A673 (cell line): ENCODE measurements around the gene EXOC4. TPM values are rescaled to one million over a fixed set of nuclear protein-coding genes. Genes with fewer than 3 reads are reported as not detected.

Experiments
- BruUV-seq: library from RNA; stranded (reverse); fragments of 400-500 nt; replicated peaks from 2 replicates; lab custom pipeline; 2021; lab: Mats Ljungman, UMichigan
- CTCF ChIA-PET: fragments of 300-600 bp; sonication (Branson Sonifier 250); formaldehyde crosslinking; loops from one replicate; lab custom pipeline; 2022; ENCODE audit warnings: antibody characterized with exemption; lab: Charles Lee
- POLR2A ChIA-PET: fragments of 300-600 bp; sonication (Branson Sonifier 250); formaldehyde crosslinking; loops from one replicate; lab custom pipeline; 2022; ENCODE audit warnings: antibody characterized with exemption; ENCODE audit not compliant: low non-redundant PET; lab: Charles Lee
- DNase-seq: peaks from one replicate; pipeline ENCODE4 v3.0.0-alpha.2; 2015; ENCODE audit warnings: low spot score
- H3K27ac ChIP-seq: fragments of 200-600 bp; sonication (generic); 2 replicates; pipeline ENCODE4 v1.5.1; 2016; ENCODE audit warnings: mixed run types, low read depth, mild to moderate bottlenecking, mixed read lengths, antibody characterized with exemption, low read length; ENCODE audit not compliant: poor library complexity, severe bottlenecking
- H3K27me3 ChIP-seq: fragments of 200-600 bp; sonication (generic); replicated peaks from 2 replicates; pipeline ENCODE4 v1.6.1; 2017; ENCODE audit warnings: mixed run types, low read depth, mild to moderate bottlenecking, mixed read lengths, antibody characterized with exemption, low read length; ENCODE audit not compliant: insufficient read depth, poor library complexity
- H3K36me3 ChIP-seq: fragments of 200-600 bp; sonication (generic); 2 replicates; pipeline ENCODE4 v1.6.1; 2016; ENCODE audit warnings: mixed run types, mild to moderate bottlenecking, mixed read lengths, antibody characterized with exemption, low read length; ENCODE audit not compliant: insufficient read depth, poor library complexity, severe bottlenecking
- H3K4me1 ChIP-seq: fragments of 200-600 bp; sonication (generic); 2 replicates; pipeline ENCODE4 v1.6.1; 2017; ENCODE audit warnings: mixed run types, mild to moderate bottlenecking, mixed read lengths, antibody characterized with exemption, low read length; ENCODE audit not compliant: insufficient read depth, poor library complexity, severe bottlenecking
- H3K4me3 ChIP-seq: fragments of 200-600 bp; sonication (generic); 2 replicates; pipeline ENCODE4 v1.5.1; 2016; ENCODE audit warnings: low read depth, mixed run types, mild to moderate bottlenecking, mixed read lengths, low read length; ENCODE audit not compliant: poor library complexity, severe bottlenecking
- H3K9me3 ChIP-seq: fragments of 200-600 bp; sonication (generic); 2 replicates; pipeline ENCODE4 v1.6.1; 2016; ENCODE audit warnings: mixed run types, low read depth, mild to moderate bottlenecking, mixed read lengths, antibody characterized with exemption, low read length; ENCODE audit not compliant: poor library complexity, severe bottlenecking
- CTCF ChIP-seq: fragments of 300-800, 200-600 bp; sonication (generic); conservative IDR thresholded peaks from 2 replicates; pipeline ENCODE4 v1.5.1; 2017; ENCODE audit warnings: low read depth, mild to moderate bottlenecking, antibody characterized with exemption, low read length, moderate library complexity, mixed read lengths
- EZH2 ChIP-seq: fragments of 200-600 bp; sonication (generic); IDR thresholded peaks from 2 replicates; pipeline ENCODE4 v1.6.1; 2017; ENCODE audit warnings: borderline replicate concordance, low read depth, mild to moderate bottlenecking, mixed read lengths, antibody characterized with exemption, low read length; ENCODE audit not compliant: poor library complexity, severe bottlenecking
- intact Hi-C: fragments of 100-400 bp; cut with micrococcal nuclease; formaldehyde crosslinking; loops from one replicate; pipeline ENCODE4 v1.10.0; 2022; ENCODE audit not compliant: unreplicated experiment
- total RNA-seq: library from RNA; stranded (reverse); gene quantifications from 2 replicates; pipeline ENCODE4 v1.2.3, GENCODE V29; 2021

The EXOC4 gene
- total RNA-seq, 1 experiment from 2014 or later, result 66.1 TPM

GRCh38 chr7:133613250-133613790 is 360.4 kb downstream of the EXOC4 start:
- BruUV-seq, result no TSS peak
- no peak for DNase-seq
- Histone ChIP-seq H3K4me1 (no peaks in the 10 kb centered on the region), H3K27me3 (no peaks in the 10 kb centered on the region), H3K27ac (no peak overlapping the region), H3K9me3 (no peaks in the 10 kb centered on the region), H3K4me3 (no peak overlapping the region), H3K36me3 (no peaks in the 10 kb centered on the region)
- CTCF ChIA-PET, result no interaction called here
- POLR2A ChIA-PET, result no interaction called here
- no peak for TF ChIP-seq CTCF
- no peak for TF ChIP-seq EZH2
- intact Hi-C loops, result no loop called here

- ChIA-PET CTCF (no interaction called here), POLR2A (no interaction called here)
- Histone ChIP-seq H3K4me3 (no peak overlapping the region), H3K27me3 (no peaks in the 10 kb centered on the region), H3K9me3 (no peaks in the 10 kb centered on the region), H3K27ac (no peak overlapping the region), H3K4me1 (no peaks in the 10 kb centered on the region), H3K36me3 (no peaks in the 10 kb centered on the region)
- DNase-seq, result no peak
- no TSS peak for BruUV-seq
- TF ChIP-seq CTCF (no peak), EZH2 (no peak)
- intact Hi-C loops, result no loop called here
Observed at GRCh38 chr7:133614251-133614650, 361.4 kb downstream of the EXOC4 start.

DNA sequence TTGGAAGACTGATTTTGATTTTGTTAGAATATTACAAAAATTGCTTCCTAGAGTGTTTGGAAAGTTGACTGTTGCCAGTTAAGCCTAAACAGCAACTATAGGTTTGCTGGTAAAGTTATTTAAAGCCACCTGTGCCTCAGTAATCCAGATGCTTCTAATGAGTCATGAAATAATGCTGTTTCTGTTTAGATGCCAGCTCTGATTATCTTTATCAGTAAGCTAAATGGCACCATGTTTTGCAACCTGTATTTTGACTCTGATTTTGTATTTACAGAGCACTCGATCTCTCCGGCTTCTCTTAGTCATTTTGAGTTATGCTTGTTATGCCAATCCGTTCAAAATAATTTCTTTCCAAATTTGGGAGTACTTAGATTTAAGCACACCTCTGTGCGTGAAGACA is 366.1 kb downstream of the EXOC4 start:
- TF ChIP-seq EZH2 (no peak), CTCF (no peak)
- intact Hi-C loops, result no loop called here
- ChIA-PET CTCF (no interaction called here), POLR2A (no interaction called here)
- Histone ChIP-seq H3K4me3 (no peak overlapping the region), H3K4me1 (no peaks in the 10 kb centered on the region), H3K27me3 (no peaks in the 10 kb centered on the region), H3K27ac (no peak overlapping the region), H3K36me3 (no peaks in the 10 kb centered on the region), H3K9me3 (no peaks in the 10 kb centered on the region)
- BruUV-seq, result no TSS peak
- DNase-seq, result no peak
